ENCODE measurements around the gene ASB7.

The ASB7 gene

DNA sequence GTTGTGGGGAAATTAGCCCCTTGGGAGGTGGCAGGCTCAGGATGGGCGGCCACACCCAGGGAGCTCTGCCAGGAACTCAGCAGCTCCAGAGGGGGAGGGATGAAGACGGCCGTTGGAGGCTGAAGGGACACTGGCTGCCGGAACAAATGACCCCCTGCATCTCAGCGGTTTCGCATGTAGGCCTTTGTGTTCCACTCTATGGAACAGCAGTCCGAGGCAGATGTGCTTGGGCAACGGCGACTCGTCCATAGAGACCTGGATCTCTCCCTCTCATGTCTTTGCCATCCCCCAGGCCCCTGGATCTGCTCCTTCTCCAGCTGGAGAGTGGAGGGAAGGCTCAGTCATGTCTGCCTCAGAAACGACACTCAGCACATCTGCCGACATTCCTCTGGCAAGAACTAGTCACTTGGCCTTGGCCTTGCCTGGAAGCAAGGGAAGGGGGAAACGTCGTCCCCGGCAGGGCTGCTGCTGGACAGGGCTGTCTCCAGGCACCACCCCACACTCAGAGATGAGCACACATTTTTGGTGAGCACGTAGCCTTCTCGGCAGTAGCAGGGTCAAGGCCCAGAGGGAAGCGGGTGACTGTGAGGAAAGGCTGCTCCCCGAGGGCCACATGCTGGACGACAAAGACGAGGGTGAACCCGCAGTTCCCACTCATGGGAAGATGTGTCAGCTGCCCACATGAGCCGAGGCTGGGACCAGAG, 83.8 kb downstream of the ASB7 start:
- peak; percentile 18 for DNase-seq (ENCODE audit: low spot score)

DNA sequence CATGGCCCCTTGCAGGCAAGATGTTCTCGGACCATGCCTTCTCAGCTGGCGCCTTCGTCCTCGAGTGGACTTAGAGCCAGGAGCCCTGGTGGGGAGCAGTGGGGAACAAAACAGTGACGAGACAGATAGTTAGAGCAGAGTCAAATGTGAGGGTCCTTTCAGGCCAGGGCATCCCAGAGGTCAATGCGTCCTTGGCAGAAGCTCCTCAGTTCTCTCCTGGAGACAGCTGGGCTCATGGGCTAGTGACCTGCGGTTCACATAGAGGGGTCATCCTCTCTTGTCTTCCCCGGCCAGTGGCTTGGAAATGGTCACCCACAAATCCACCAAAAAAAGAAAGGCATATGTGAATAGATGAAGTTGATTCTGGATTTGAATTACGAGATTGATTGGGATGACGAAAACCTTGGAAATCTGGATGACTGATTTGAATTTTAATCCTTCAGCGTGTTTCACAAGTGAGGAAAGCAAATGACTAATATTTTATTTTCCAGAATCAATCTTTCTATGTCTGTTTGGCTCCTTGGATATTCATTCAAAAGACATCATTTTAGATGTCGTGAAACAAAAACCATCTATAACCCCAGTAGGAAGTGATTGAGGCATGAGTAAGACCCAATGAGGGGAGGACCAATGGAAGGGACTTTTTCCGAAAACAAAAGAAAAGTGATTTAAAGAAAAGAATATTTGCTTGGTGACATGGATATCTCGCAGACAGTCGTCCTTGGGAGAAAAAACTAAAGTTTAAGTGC, 84.5 kb downstream of the ASB7 start:
- no peak for DNase-seq (ENCODE audit: low spot score)

DNA sequence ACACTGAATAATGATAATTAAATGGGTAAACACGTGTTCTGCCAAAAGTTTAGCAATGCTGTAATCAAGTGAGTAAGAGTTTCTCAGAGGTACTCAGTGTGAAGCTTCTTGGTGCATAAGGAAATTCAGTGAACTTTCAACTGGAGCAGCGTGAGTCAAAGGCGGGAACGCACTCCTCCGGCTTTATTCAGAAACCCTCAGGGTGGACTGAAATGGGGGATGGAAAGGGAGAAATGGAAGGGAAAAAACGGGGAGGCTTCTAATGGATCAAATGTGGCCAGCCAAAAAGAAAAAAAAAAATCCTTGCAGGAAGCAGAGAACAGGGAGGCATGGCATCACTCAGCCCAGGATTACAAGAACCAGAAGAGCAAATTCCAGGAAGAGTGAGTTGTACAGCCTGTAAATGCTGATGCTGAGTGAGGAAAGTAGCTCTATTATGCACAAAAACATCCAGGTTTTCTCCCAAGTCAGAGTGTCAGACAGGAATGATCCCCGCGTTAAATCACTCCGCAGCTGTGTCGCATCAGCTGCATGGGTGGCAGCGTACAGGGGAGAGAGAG, 85.3 kb downstream of the ASB7 start:
- no peak for DNase-seq (ENCODE audit: low spot score)

DNA sequence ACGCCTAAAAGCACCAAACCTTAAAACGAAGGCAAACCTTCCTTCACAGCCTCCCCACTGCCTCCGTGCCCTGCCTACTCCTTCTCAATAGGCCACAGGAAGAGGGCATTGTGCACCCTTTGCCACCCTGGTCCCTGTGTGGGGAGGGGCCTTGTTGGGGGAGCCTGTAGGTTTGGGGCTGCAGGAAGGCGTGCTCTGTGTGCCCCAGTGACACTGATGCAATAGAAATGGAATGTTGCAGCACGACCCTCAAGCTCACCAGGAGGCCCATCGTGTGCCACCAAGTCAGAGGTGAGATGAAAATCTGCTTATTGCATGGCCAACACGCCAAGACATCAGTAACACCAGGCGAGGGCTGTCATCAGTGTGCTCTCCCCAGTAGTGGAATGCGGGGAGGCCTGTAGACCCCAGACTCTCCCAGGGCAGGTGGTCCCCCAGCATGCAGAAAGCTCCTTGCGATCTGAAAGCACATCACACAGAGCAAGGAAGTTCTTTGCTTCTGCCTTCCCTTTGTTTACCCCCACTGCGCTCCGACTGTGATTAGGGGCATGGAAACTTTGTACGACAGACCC, 86.2 kb downstream of the ASB7 start:
- DNase-seq (ENCODE audit: low spot score): no peak

DNA sequence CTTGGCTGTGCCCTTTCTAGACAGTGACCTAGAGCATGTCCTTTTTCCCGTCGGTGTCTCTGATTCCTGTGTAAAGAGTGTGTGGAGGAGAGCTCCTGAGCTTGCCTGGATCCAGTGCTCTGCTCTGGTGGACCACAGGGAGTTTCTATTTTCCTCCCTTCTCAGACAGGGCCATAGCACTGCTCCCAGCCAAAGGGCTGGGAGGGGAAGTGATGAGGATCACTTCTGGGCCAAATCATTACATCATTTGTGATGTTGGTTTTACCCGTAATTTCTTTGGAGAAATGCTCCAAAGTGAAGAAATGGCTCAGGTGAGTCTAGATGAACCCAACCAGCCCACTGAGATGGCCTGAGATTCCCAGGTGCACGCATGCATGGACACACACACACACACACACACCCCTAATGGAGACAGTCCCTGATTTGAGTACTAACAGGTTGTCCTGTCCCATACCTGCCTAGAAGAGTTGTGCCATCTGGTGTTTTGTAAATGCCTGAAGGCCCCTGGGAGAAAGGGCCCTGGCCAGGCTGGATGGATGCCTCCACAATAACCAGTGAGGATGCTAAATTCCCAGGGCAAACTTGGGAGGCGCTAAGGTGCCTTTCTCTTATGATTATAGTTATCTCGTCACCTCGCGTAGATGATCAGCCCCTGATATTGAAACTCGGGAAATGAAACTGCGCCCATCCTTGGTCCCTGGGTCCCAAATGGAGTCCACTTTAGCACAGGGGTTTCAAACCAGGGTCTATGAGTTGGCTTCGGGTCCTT, 86.9 kb downstream of the ASB7 start:
- DNase-seq (ENCODE audit: low spot score): no peak

DNA sequence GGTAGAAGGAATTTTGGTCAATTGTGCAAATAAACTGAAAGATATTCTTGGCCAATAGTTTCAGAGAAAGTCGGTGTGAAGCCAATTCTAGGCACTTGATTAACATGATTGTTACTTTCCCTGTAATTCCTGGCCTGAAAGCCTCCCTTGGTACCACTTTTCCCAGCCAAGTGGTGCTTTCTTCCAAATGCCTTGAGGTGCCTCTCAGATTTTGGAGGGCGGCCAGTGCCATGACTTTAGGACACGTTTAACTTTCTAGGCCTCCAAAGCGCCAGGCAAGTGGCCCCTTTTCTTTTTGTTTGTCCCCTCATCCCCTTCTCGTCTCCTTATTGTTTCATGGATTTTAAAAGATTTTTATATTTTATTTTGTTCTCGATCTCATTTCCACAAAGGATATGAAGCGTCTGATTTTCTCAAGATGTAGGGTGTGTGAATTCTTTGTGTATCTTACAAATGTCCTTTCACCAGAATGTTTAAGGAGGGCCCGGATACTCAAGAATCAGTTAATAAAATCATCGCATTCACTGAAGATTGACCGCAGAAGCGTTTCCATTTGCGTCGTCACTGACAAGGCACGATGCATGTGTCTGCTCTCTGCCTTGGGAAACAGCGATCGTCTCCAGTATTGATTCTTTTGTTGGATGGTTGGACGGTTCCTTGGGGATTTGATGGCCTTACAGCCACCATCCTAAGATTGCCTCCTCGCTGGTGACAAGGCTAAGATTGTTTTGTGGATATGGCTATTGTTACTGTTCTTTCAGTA, 87.8 kb downstream of the ASB7 start:
- peak; percentile 4 for DNase-seq (ENCODE audit: low spot score)

DNA sequence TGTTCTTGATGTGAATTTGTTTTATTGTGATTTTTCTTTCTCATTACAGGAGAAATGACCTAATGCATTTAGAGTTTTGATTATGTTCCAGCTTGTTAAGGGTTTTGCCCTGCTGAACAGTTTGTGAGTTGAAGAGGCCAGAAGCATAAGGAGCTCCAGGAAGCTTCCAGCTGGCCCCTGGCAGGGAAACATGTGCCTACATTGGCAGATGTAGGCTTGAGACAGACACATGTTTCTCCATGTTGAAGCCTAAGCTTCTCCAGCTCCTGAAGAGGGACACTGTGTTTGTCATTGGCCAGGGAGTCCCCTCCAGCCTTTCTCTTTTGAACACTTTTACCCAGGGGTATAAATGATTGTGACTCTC, 88.4 kb downstream of the ASB7 start:
- peak; percentile 4 for DNase-seq (ENCODE audit: low spot score)

DNA sequence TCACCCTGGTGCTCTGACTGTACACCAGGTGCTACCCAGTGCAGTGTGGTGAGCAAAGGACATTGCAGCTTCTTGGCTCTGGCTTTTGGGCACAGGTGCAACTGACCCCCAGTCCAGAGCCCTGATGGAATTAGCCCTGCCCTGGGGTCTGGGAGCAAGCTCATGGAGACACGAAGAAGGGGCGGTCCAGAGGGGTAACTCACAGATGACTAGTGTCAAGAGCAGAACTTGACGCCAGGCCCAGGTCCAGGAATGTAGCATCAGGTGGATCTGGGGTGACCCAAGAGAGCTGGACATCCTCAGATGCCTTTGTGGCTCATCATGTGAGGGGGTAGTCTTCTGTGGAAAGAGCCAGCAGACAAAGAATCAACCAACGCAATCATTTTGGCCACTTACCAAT, 88.9 kb downstream of the ASB7 start:
- DNase-seq (ENCODE audit: low spot score): peak; percentile 6

DNA sequence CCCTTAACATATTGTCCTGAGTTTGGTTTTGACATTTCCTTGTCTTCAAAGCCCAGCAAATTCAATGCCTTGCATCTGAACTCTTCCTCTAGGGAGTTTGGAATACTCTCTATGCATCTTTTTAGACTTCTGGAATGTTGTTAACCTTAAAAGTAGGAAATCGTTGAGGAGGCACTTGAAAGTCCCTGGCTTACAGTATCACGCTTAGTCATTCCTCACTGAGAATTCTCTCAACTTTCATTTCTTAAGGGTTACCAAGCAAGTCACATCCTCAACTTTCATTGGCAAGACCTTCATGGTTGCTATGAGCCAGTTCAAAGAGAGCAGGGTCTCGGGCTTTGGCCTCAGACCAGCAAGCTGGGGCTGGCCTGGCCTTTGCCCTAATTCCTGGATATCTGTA, 89.9 kb downstream of the ASB7 start:
- DNase-seq (ENCODE audit: low spot score): no peak

DNA sequence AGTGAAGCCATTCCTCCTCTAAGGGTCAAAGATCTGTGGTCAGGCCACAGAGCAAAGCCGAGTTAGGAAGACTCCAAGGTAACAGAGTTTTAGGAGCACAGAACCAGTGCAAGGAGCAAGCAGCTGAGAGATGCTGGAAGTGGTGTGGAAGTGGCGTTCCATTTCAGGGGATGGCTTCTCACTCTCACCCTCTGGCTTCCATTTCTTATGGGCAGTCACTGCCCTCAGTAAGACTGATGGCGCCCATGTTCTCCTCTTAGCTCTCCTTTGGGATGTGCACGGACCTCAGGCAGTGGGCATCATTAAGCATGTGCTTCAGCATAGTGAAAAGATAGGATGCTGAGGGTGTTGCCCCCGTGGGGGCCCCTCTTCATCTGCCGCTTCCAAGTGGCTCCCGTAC, 90.3 kb downstream of the ASB7 start:
- DNase-seq (ENCODE audit: low spot score): peak; percentile 3

DNA sequence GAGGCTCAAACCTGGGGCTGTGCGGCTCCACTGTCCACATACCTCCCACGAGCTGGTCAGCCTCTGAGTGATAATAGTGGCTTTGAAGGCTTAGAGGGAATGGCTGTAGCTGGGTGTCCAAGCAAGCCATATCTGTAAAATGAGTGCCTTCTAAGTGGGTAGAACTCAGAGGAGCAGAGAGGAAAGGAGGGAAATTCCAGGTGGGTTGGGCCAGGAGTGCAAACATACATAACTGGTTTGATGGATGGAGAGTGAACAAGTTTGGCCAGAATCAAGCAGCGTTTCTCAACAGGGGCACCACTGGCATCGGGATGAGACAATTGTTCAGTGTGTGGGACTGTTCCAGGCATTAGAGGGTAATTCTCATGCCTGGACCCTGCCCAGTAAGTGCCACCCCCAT, 91.1 kb downstream of the ASB7 start:
- DNase-seq (ENCODE audit: low spot score): no peak

DNA sequence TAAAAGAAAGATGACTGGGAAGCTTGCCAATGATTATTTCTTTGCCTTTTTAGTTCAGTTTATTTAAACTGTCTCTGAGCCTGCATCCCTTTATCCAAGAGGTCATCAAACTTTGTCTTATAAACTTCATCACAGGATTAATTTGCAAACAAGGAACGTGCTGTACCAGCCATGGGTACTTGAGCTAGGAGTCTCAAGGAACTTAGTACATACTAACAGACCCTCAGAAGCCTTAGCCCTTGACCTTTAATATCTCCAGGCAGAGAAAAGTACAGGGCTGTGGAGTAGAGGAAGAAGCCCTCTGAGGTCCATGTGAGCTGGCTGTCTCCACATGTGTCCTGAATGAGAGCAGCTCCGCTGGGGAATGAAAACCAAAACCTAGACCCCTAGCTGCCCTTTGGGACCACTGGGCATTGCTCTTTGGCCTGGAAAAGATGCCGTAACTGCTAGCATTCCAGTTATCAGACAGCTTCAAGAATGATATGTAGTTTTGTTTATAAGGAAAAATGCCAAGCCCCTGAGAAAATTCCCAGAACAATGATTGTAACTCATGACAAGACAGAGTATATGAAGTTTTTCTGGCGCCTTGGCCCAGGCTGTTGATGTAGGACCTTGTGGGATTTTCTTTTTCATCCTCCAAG, 92.1 kb downstream of the ASB7 start:
- DNase-seq (ENCODE audit: low spot score): peak; percentile 3

DNA sequence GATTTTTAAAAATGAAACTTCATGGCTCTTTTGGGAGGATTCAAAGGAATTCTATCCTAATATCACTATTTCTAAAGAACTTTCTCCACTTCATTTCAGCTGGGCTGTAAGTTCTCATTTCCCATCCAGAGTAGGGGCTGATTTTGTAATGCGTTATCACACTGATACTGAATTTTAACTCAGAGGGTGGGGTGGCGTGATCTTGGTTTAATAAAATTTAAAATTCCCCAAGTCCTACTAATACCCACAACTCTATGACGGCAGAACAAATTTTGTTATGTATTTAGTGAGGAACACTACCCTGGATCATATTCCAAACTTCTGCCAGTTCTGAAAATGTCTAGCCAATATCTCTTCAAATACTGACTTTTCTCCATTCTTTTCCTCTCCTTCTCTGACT, 92.7 kb downstream of the ASB7 start:
- DNase-seq (ENCODE audit: low spot score): no peak

DNA sequence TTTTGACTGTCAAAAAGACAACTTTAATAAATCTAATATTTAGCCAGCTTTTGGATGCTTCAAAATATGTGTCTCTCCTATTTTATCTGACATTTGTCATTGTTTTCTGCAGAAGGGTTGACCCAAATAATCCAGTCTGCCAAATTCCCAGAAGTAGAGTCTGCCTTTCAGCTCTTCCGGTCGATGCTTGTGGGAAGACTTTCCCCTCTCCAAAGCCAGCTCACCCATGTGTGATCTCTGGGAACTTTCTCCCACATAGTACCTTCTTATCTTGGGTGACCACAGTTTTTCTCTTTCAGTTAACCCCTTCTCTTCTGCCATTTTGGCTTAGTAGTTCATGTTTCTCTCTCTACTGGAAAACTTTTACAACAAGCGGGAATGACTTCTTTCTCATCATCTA, 94.1 kb downstream of the ASB7 start:
- DNase-seq (ENCODE audit: low spot score): no peak
